Activated CD4-positive, alpha-beta T cell treated with anti-CD3 and anti-CD28 coated beads for 1 hour (primary cell): ENCODE results near the gene KLRK1.
"Not testable (repeated sequence)": the region's sequence is repeated elsewhere in the genome, so short reads cannot be mapped to it uniquely, and the experiment has no call there.

Experiments
- DNase-seq: peaks from one replicate; pipeline ENCODE4 v3.0.0-alpha.2; 2020

KLRK1 gene

GRCh38 chr12:10387498-10387897, 2.3 kb downstream of the KLRK1 start:
- not testable (repeated sequence) for DNase-seq

GRCh38 chr12:10386857-10387256, 3.0 kb downstream of the KLRK1 start:
- DNase-seq = no peak

GRCh38 chr12:10385166-10385613, 4.7 kb downstream of the KLRK1 start:
- DNase-seq = no peak

- no peak for DNase-seq
Observed at GRCh38 chr12:10384191-10384590, 5.7 kb downstream of the KLRK1 start.

- DNase-seq = no peak
Observed at GRCh38 chr12:10381928-10382628, 7.8 kb downstream of the KLRK1 start.

GRCh38 chr12:10378737-10379136, 11.1 kb downstream of the KLRK1 start:
- DNase-seq = not testable (repeated sequence)

- DNase-seq = no peak
Observed at GRCh38 chr12:10374624-10375018, 15.2 kb downstream of the KLRK1 start.

GRCh38 chr12:10372559-10372958, 17.3 kb downstream of the KLRK1 start:
- no peak for DNase-seq

GRCh38 chr12:10371893-10372535, 17.8 kb downstream of the KLRK1 start:
- DNase-seq = not testable (repeated sequence)

- no peak for DNase-seq
Observed at GRCh38 chr12:10369557-10370415, 20.1 kb downstream of the KLRK1 start.

GRCh38 chr12:10368206-10369171, 21.4 kb downstream of the KLRK1 start:
- DNase-seq = no peak

- DNase-seq = not testable (repeated sequence)
Observed at GRCh38 chr12:10367714-10368113, 22.1 kb downstream of the KLRK1 start.

GRCh38 chr12:10366875-10367274, 23.0 kb downstream of the KLRK1 start:
- no peak for DNase-seq

GRCh38 chr12:10365696-10366405, 24.0 kb downstream of the KLRK1 start:
- no peak for DNase-seq

GRCh38 chr12:10364815-10365622, 24.8 kb downstream of the KLRK1 start:
- peak; percentile 36 for DNase-seq

- DNase-seq = no peak
Observed at GRCh38 chr12:10363914-10364814, 25.7 kb downstream of the KLRK1 start.

GRCh38 chr12:10363658-10363913, 26.3 kb downstream of the KLRK1 start:
- no peak for DNase-seq

GRCh38 chr12:10362828-10363657, 26.8 kb downstream of the KLRK1 start:
- no peak for DNase-seq

- no peak for DNase-seq
Observed at GRCh38 chr12:10362325-10362724, 27.5 kb downstream of the KLRK1 start.
